Fibroblast of lung (primary cell): ENCODE data around the gene HK2. TPM values are rescaled to one million over a fixed set of nuclear protein-coding genes. Genes with fewer than 3 reads are reported as not detected.

Experiments used
- DNase-seq, 2 donors: peaks; one replicate each; pipeline versions ENCODE4 v3.0.0 to v3.0.0-alpha.2; 2010; ENCODE audit warnings: low read depth in 2 of 2
- H2AFZ ChIP-seq: 2 replicates; pipeline ENCODE4 v1.5.1; 2012; ENCODE audit warnings: low read length, control low read depth, inconsistent platforms
- H3K27ac ChIP-seq: 2 replicates; pipeline ENCODE4 v1.5.1; 2011; ENCODE audit warnings: low read length, control low read depth; ENCODE audit not compliant: insufficient read depth
- H3K27me3 ChIP-seq: 2 replicates; pipeline ENCODE4 v1.5.1; 2011; ENCODE audit warnings: mild to moderate bottlenecking, low read length; ENCODE audit not compliant: control insufficient read depth, insufficient read depth
- H3K36me3 ChIP-seq: 2 replicates; pipeline ENCODE4 v1.5.1; 2011; ENCODE audit warnings: low read length; ENCODE audit not compliant: control insufficient read depth, insufficient read depth
- H3K4me1 ChIP-seq: 2 replicates; pipeline ENCODE4 v1.5.1; 2011; ENCODE audit warnings: low read length; ENCODE audit not compliant: control insufficient read depth, insufficient read depth; ENCODE audit errors: extremely low read depth
- H3K4me2 ChIP-seq: 2 replicates; pipeline ENCODE4 v1.5.1; 2011; ENCODE audit warnings: low read length, control low read depth; ENCODE audit not compliant: insufficient read depth; ENCODE audit errors: extremely low read depth
- H3K4me3 ChIP-seq, 4 experiments: fragments of 200-600 bp in 1 of 4; sonication (generic) in 1 of 4; replicated peaks in 1 of 4; 2 replicates each; pipeline ENCODE4 v1.5.1; 2011 to 2016; ENCODE audit warnings: low read length in 4 of 4, low read depth in 3 of 4, mild to moderate bottlenecking in 3 of 4, control low read depth in 2 of 4, inconsistent platforms in 1 of 4, mixed read lengths in 1 of 4; ENCODE audit not compliant: insufficient read depth in 1 of 4; ENCODE audit errors: control extremely low read depth in 1 of 4
- H3K79me2 ChIP-seq: 2 replicates; pipeline ENCODE4 v1.5.1; 2012; ENCODE audit warnings: mild to moderate bottlenecking, low read length, inconsistent platforms; ENCODE audit not compliant: control insufficient read depth, insufficient read depth
- H3K9ac ChIP-seq: 2 replicates; pipeline ENCODE4 v1.5.1; 2011; ENCODE audit warnings: mild to moderate bottlenecking, low read length, control low read depth; ENCODE audit not compliant: insufficient read depth
- H3K9me3 ChIP-seq: 2 replicates; pipeline ENCODE4 v1.5.1; 2012; ENCODE audit warnings: low read depth, low read length; ENCODE audit not compliant: control insufficient read depth, insufficient read depth
- H4K20me1 ChIP-seq: 2 replicates; pipeline ENCODE4 v1.5.1; 2011; ENCODE audit warnings: low read length; ENCODE audit not compliant: control insufficient read depth, insufficient read depth; ENCODE audit errors: extremely low read depth
- CTCF ChIP-seq, 2 donors: IDR thresholded peaks in 1 of 2; conservative IDR thresholded peaks in 1 of 2; 1 replicate in 1 of 2; 2 replicates in 1 of 2; pipeline ENCODE4 v1.5.1; 2011 to 2012; ENCODE audit warnings: low read length in 2 of 2, control low read depth in 1 of 2, inconsistent platforms in 1 of 2, low read depth in 1 of 2, mild to moderate bottlenecking in 1 of 2
- EZH2 ChIP-seq: IDR thresholded peaks from 2 replicates; pipeline ENCODE4 v1.5.1; 2012; ENCODE audit warnings: low read length, control low read depth, mild to moderate bottlenecking; ENCODE audit errors: missing control alignments
- polyA plus RNA-seq, 2 donors: library from polyadenylated mRNA; depleted of rRNA in 1 of 2; stranded (reverse) in 1 of 2; unstranded in 1 of 2; fragments of >200 nt; gene quantifications; 2 replicates each; pipeline ENCODE4 v1.2.1, GENCODE V29; 2011 to 2012; ENCODE audit warnings: missing spikeins in 1 of 2
- total RNA-seq: library from RNA; depleted of rRNA; stranded (reverse); fragments of >200 nt; gene quantifications from 2 replicates; pipeline ENCODE4 v1.2.1, GENCODE V29; 2014

Gene HK2
- total and polyA plus RNA-seq, 2 donors (not counting 1 experiment from before 2014, with no cell fraction given) = 15.7 to 19.3 TPM

GRCh38 chr2:74910245-74910644, 76.3 kb downstream of the HK2 start:
- no peak overlapping the region for H3K27ac ChIP-seq
- no peak for TF ChIP-seq EZH2
- TF ChIP-seq CTCF (conservative IDR thresholded peaks at IDR 0.05 in 1 of 2, IDR thresholded peaks at IDR 0.05 in 1 of 2; ENCODE audit: low read depth in 1 of 2, low read length in 2 of 2) = no peak

GRCh38 chr2:74911061-74911460, 77.1 kb downstream of the HK2 start:
- TF ChIP-seq EZH2 = no peak
- TF ChIP-seq CTCF (conservative IDR thresholded peaks at IDR 0.05 in 1 of 2, IDR thresholded peaks at IDR 0.05 in 1 of 2; ENCODE audit: low read depth in 1 of 2, low read length in 2 of 2) = no peak
- Histone ChIP-seq H3K36me3 (no peaks in the 10 kb centered on the region), H4K20me1 (no peaks in the 10 kb centered on the region), H3K9ac (no peak overlapping the region), H3K4me3 (no peak overlapping the region), H3K27ac (no peak overlapping the region), H3K79me2 (no peaks in the 10 kb centered on the region), H3K4me2 (no peak overlapping the region), H3K4me1 (no peaks in the 10 kb centered on the region), H3K27me3 (no peaks in the 10 kb centered on the region), H2AFZ (no peak overlapping the region), H3K9me3 (no peaks in the 10 kb centered on the region)
- DNase-seq = no peak

More at GRCh38 chr2:74910245-74910644, 76.3 kb downstream of the HK2 start:
- DNase-seq = no peak
- H2AFZ ChIP-seq = no peak overlapping the region
- no peaks in the 10 kb centered on the region for H3K79me2 ChIP-seq
- H3K9ac ChIP-seq = no peak overlapping the region
- no peak overlapping the region for H3K4me2 ChIP-seq
- H3K27me3 ChIP-seq = no peaks in the 10 kb centered on the region
- H3K4me1 ChIP-seq = no peaks in the 10 kb centered on the region
- no peak overlapping the region for H3K4me3 ChIP-seq
- no peaks in the 10 kb centered on the region for H3K9me3 ChIP-seq
- no peaks in the 10 kb centered on the region for H4K20me1 ChIP-seq
- no peaks in the 10 kb centered on the region for H3K36me3 ChIP-seq

- H3K4me3 ChIP-seq = no peak overlapping the region
- no peaks in the 10 kb centered on the region for H3K9me3 ChIP-seq
- no peaks in the 10 kb centered on the region for H3K79me2 ChIP-seq
- no peaks in the 10 kb centered on the region for H4K20me1 ChIP-seq
- TF ChIP-seq CTCF (conservative IDR thresholded peaks at IDR 0.05 in 1 of 2, IDR thresholded peaks at IDR 0.05 in 1 of 2; ENCODE audit: low read depth in 1 of 2, low read length in 2 of 2) (no peak), EZH2 (no peak)
- H3K4me2 ChIP-seq = no peak overlapping the region
- peaks cover 4% of the 10 kb centered on the region for H3K4me1 ChIP-seq
- H3K36me3 ChIP-seq = no peaks in the 10 kb centered on the region
- H3K27ac ChIP-seq = no peak overlapping the region
- DNase-seq = peak in 1 of 2 donors; percentile 62
- no peak overlapping the region for H3K9ac ChIP-seq
- no peak overlapping the region for H2AFZ ChIP-seq
- H3K27me3 ChIP-seq = no peaks in the 10 kb centered on the region
Observed at GRCh38 chr2:74915743-74916142, 81.8 kb downstream of the HK2 start.
